ENCODE results near the gene GASK1A.

GASK1A gene

DNA sequence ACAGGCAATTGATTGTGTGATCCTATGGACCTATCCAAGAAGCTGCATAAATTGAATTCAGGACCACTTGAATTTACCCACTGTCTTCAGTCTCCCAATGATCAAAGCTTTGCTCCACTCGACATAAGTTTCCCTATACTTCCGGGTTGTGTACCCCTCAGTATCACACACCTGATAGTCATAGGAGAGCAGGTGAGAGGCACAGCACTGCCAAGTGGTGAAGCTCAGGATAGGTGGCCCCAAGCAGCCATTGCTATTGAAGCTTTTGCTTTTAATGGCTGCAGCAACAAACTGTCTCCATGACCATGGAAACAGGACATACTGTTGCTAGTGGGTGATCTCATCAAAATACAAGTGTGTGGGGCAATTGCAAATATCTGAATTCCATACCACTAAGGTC is 27.7 kb downstream of the GASK1A start:
- TF ChIP-seq, protein P1, sequence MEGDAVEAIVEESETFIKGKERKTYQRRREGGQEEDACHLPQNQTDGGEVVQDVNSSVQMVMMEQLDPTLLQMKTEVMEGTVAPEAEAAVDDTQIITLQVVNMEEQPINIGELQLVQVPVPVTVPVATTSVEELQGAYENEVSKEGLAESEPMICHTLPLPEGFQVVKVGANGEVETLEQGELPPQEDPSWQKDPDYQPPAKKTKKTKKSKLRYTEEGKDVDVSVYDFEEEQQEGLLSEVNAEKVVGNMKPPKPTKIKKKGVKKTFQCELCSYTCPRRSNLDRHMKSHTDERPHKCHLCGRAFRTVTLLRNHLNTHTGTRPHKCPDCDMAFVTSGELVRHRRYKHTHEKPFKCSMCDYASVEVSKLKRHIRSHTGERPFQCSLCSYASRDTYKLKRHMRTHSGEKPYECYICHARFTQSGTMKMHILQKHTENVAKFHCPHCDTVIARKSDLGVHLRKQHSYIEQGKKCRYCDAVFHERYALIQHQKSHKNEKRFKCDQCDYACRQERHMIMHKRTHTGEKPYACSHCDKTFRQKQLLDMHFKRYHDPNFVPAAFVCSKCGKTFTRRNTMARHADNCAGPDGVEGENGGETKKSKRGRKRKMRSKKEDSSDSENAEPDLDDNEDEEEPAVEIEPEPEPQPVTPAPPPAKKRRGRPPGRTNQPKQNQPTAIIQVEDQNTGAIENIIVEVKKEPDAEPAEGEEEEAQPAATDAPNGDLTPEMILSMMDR (IDR thresholded peaks at IDR 0.05; ENCODE audit: extremely low read depth, insufficient read depth, missing control alignments), result no peak
- in situ Hi-C loops (cut with MboI; ENCODE audit: low pct_unique_long_range_greater_than_20kb, low sequenced_read_pairs, unreplicated experiment), result no loop called here
- DNase-seq (ENCODE audit: low spot score), result no peak

- TF ChIP-seq, protein P1 (IDR thresholded peaks at IDR 0.05; ENCODE audit: extremely low read depth, insufficient read depth, missing control alignments), result no peak
- in situ Hi-C loops (cut with MboI; ENCODE audit: low pct_unique_long_range_greater_than_20kb, low sequenced_read_pairs, unreplicated experiment), result no loop called here
- DNase-seq (ENCODE audit: low spot score), result no peak
These were observed 30.4 kb downstream of the GASK1A start for GRCh38 chr3:43009547-43009946.

DNA sequence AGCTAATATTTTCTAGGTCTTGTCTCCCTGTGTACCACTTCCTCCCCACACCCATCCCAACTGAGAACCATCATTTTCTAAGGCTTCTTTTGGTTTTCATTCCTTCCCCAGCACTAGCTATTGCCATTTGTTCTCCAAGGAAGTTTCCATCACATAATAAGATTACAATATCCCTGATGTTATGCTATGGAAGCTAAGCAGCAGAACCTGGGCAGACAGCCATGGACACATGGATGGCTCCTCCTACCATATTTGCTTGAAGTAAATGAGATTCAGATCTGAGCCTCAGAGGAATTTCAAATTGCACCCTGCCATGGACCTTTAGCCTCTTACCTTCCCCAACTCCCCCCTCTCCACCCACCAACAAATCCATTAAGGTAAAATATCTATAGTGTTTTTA is 31.5 kb downstream of the GASK1A start:
- no peak for DNase-seq (ENCODE audit: low spot score)
- TF ChIP-seq, protein P1 (IDR thresholded peaks at IDR 0.05; ENCODE audit: extremely low read depth, insufficient read depth, missing control alignments), result no peak
- in situ Hi-C loops (cut with MboI; ENCODE audit: low pct_unique_long_range_greater_than_20kb, low sequenced_read_pairs, unreplicated experiment), result no loop called here

DNA sequence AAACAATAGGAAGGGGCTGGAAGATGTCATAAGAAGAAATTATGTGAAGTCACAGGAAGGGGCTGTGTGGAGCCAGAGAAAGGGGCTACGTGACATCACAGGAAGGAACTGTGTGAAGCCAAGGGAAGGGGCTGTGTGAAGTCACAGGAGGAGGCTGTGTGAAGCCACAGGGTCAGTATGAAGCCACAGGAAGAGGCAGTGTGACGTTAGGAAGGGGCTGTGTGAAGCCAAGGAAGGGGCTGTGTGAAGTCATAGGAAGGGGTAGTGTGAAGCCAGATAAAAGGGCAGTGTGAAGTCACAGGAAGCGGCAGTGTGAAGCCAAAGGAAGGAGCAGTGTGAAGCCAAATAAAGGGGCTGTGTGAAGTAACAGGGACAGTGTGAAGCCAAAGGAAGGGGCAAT is 32.5 kb downstream of the GASK1A start:
- in situ Hi-C loops (cut with MboI; ENCODE audit: low pct_unique_long_range_greater_than_20kb, low sequenced_read_pairs, unreplicated experiment), result no loop called here
- TF ChIP-seq, protein P1 (IDR thresholded peaks at IDR 0.05; ENCODE audit: extremely low read depth, insufficient read depth, missing control alignments), result no peak
- no peak for DNase-seq (ENCODE audit: low spot score)

GRCh38 chr3:43012174-43012573 is 33.1 kb downstream of the GASK1A start:
- TF ChIP-seq, protein P1 (IDR thresholded peaks at IDR 0.05; ENCODE audit: extremely low read depth, insufficient read depth, missing control alignments), result no peak
- in situ Hi-C loops (cut with MboI; ENCODE audit: low pct_unique_long_range_greater_than_20kb, low sequenced_read_pairs, unreplicated experiment), result no loop called here
- DNase-seq (ENCODE audit: low spot score), result no peak

- TF ChIP-seq, protein P1 (IDR thresholded peaks at IDR 0.05; ENCODE audit: extremely low read depth, insufficient read depth, missing control alignments), result no peak
- no peak for DNase-seq (ENCODE audit: low spot score)
- in situ Hi-C loops (cut with MboI; ENCODE audit: low pct_unique_long_range_greater_than_20kb, low sequenced_read_pairs, unreplicated experiment), result no loop called here
These were observed 34.1 kb downstream of the GASK1A start for GRCh38 chr3:43013256-43013655.

- DNase-seq (ENCODE audit: low spot score), result no peak
- in situ Hi-C loops (cut with MboI; ENCODE audit: low pct_unique_long_range_greater_than_20kb, low sequenced_read_pairs, unreplicated experiment), result no loop called here
- TF ChIP-seq, protein P1 (IDR thresholded peaks at IDR 0.05; ENCODE audit: extremely low read depth, insufficient read depth, missing control alignments), result no peak
These were observed 34.6 kb downstream of the GASK1A start for GRCh38 chr3:43013743-43014155.

Data from GM13977 (cell line).